MCF 10A (cell line): ENCODE results near the gene SMYD3. TPM values are rescaled to one million over a fixed set of nuclear protein-coding genes. Genes with fewer than 3 reads are reported as not detected.

Experiments used
- BruUV-seq: library from RNA; stranded (reverse); fragments of 400-500 nt; replicated peaks from 2 replicates; lab custom pipeline; 2021; lab: Mats Ljungman, UMichigan
- CTCF ChIA-PET: fragments of 300-600 bp; sonication (Branson Sonifier 250); formaldehyde crosslinking; extraction: SDS; loops from one replicate; lab custom pipeline; 2021; ENCODE audit warnings: antibody characterized with exemption, inconsistent platforms; lab: Yijun Ruan, JAX
- POLR2A ChIA-PET: fragments of 300-600, 350-650 bp; sonication (Branson Sonifier 250); formaldehyde crosslinking; extraction: SDS; loops from one replicate; lab custom pipeline; 2020; ENCODE audit warnings: antibody characterized with exemption, inconsistent platforms; lab: Yijun Ruan, JAX
- DNase-seq: peaks from one replicate; pipeline ENCODE4 v3.0.0-alpha.2; 2018; ENCODE audit not compliant: unreplicated experiment
- H3K27ac Mint-ChIP-seq: one replicate; pipeline ENCODE4 v1.8.0; 2022; ENCODE audit warnings: mild to moderate bottlenecking, low read depth, mixed read lengths; ENCODE audit not compliant: unreplicated experiment
- H3K27me3 Mint-ChIP-seq: one replicate; pipeline ENCODE4 v1.8.0; 2022; ENCODE audit warnings: mixed read lengths; ENCODE audit not compliant: insufficient read depth, unreplicated experiment
- H3K36me3 Mint-ChIP-seq: one replicate; pipeline ENCODE4 v1.8.0; 2022; ENCODE audit warnings: mild to moderate bottlenecking, moderate library complexity, mixed read lengths; ENCODE audit not compliant: insufficient read depth, unreplicated experiment
- H3K4me1 Mint-ChIP-seq: one replicate; pipeline ENCODE4 v1.8.0; 2022; ENCODE audit warnings: mixed read lengths; ENCODE audit not compliant: insufficient read depth, unreplicated experiment
- H3K4me3 Mint-ChIP-seq: one replicate; pipeline ENCODE4 v1.8.0; 2022; ENCODE audit warnings: mild to moderate bottlenecking, moderate library complexity, mixed read lengths; ENCODE audit not compliant: unreplicated experiment
- H3K9me3 Mint-ChIP-seq: one replicate; pipeline ENCODE4 v1.8.0; 2022; ENCODE audit warnings: mixed read lengths; ENCODE audit not compliant: unreplicated experiment
- CTCF ChIP-seq: fragments of 200-600 bp; IDR thresholded peaks from one replicate; pipeline ENCODE4 v1.8.0; 2022; ENCODE audit warnings: antibody characterized with exemption, mild to moderate bottlenecking; ENCODE audit not compliant: unreplicated experiment
- intact Hi-C: fragments of 100-400 bp; cut with micrococcal nuclease; formaldehyde crosslinking; loops from 2 replicates; pipeline ENCODE4 v1.14.1; 2022
- total RNA-seq: library from RNA; stranded (reverse); gene quantifications from 2 replicates; pipeline ENCODE4 v1.2.3, GENCODE V29; 2022

Gene SMYD3
- total RNA-seq, 1 experiment from 2014 or later = 26.9 TPM

- no peak for TF ChIP-seq CTCF
- BruUV-seq = no TSS peak
- Mint-ChIP-seq H3K36me3 (peaks cover 6% of the 10 kb centered on the region), H3K4me1 (no peaks in the 10 kb centered on the region), H3K27me3 (no peaks in the 10 kb centered on the region), H3K9me3 (peaks cover 17% of the 10 kb centered on the region), H3K27ac (no peak overlapping the region), H3K4me3 (no peak overlapping the region)
- no peak for DNase-seq
- ChIA-PET POLR2A (no interaction called here), CTCF (no interaction called here)
- intact Hi-C loops = no loop called here
Observed at GRCh38 chr1:246418565-246419312, 88.3 kb downstream of the SMYD3 start.

GRCh38 chr1:246417813-246418564 lies 89.1 kb downstream of the SMYD3 start:
- CTCF ChIA-PET = interaction anchor here (0.6 to 1.3 kb wide), 4 partner anchors 11 to 1261 kb away, joined by 3 to 4 read pairs (median 3); no protein-coding TSS in a partner anchor
- no peak overlapping the region for H3K4me3 Mint-ChIP-seq

GRCh38 chr1:246417152-246417812 lies 89.8 kb downstream of the SMYD3 start:
- TF ChIP-seq CTCF = no peak
- H3K9me3 Mint-ChIP-seq = peaks cover 19% of the 10 kb centered on the region
- H3K27ac Mint-ChIP-seq = no peak overlapping the region
- H3K4me1 Mint-ChIP-seq = no peaks in the 10 kb centered on the region
- CTCF ChIA-PET = interaction anchor here (0.5 to 1.3 kb wide), 7 partner anchors 11 to 1260 kb away, joined by 3 to 4 read pairs (median 3); no protein-coding TSS in a partner anchor
- DNase-seq = no peak
- no peaks in the 10 kb centered on the region for H3K27me3 Mint-ChIP-seq
- intact Hi-C loops = no loop called here
- BruUV-seq = no TSS peak
- POLR2A ChIA-PET = no interaction called here
- H3K36me3 Mint-ChIP-seq = peaks cover 6% of the 10 kb centered on the region
- no peak overlapping the region for H3K4me3 Mint-ChIP-seq

More at GRCh38 chr1:246417813-246418564, 89.1 kb downstream of the SMYD3 start:
- BruUV-seq = no TSS peak
- no peak for TF ChIP-seq CTCF
- Mint-ChIP-seq H3K27ac (no peak overlapping the region), H3K36me3 (peaks cover 6% of the 10 kb centered on the region), H3K9me3 (peaks cover 17% of the 10 kb centered on the region), H3K4me1 (no peaks in the 10 kb centered on the region), H3K27me3 (no peaks in the 10 kb centered on the region)
- intact Hi-C loops = no loop called here
- DNase-seq = no peak
- POLR2A ChIA-PET = no interaction called here

GRCh38 chr1:246416261-246416660 lies 90.8 kb downstream of the SMYD3 start:
- BruUV-seq = no TSS peak
- no peaks in the 10 kb centered on the region for H3K4me1 Mint-ChIP-seq
- peaks cover 26% of the 10 kb centered on the region for H3K9me3 Mint-ChIP-seq
- DNase-seq = no peak
- no peak for TF ChIP-seq CTCF
- H3K36me3 Mint-ChIP-seq = peaks cover 6% of the 10 kb centered on the region
- H3K27ac Mint-ChIP-seq = no peak overlapping the region
- ChIA-PET POLR2A (interaction anchor here (0.6 to 1.0 kb wide), 2 partner anchors 260 to 916 kb away, joined by 3 read pairs; no protein-coding TSS in a partner anchor), CTCF (no interaction called here)
- no peaks in the 10 kb centered on the region for H3K27me3 Mint-ChIP-seq
- intact Hi-C loops = no loop called here
- no peak overlapping the region for H3K4me3 Mint-ChIP-seq
